B cell (primary cell): ENCODE measurements around the gene TWNK. TPM values are rescaled to one million over a fixed set of nuclear protein-coding genes. Genes with fewer than 3 reads are reported as not detected.

Source experiments
- ATAC-seq: fragments of 200-7000 bp; cut with Tn5 transposase; one replicate; pipeline ENCODE4 v1.10.0; 2021; ENCODE audit warnings: low read depth, mild to moderate bottlenecking, moderate number of reproducible peaks, moderate library complexity
- CTCF ChIA-PET: fragments of 350-600 bp; sonication (Branson Sonifier 250); formaldehyde crosslinking; loops from one replicate; lab custom pipeline; 2021; ENCODE audit warnings: antibody characterized with exemption, inconsistent platforms; lab: Charles Lee
- POLR2A ChIA-PET: fragments of 350-600 bp; sonication (Branson Sonifier 250); formaldehyde crosslinking; loops from one replicate; lab custom pipeline; 2021; ENCODE audit warnings: antibody characterized with exemption; lab: Charles Lee
- DNase-seq: peaks from one replicate; pipeline ENCODE4 v3.0.0; 2013
- H2AFZ ChIP-seq: 2 replicates; pipeline ENCODE4 v1.6.1; 2012; ENCODE audit warnings: mild to moderate bottlenecking, low read depth, low read length; ENCODE audit not compliant: insufficient read depth, poor library complexity, severe bottlenecking
- H3K27ac ChIP-seq, 2 donors: 1 replicate in 1 of 2; 2 replicates in 1 of 2; pipeline ENCODE4 v1.5.1; 2012 to 2013; ENCODE audit warnings: low read length in 2 of 2, mild to moderate bottlenecking in 2 of 2, moderate library complexity in 1 of 2
- H3K27me3 ChIP-seq, 4 experiments: fragments of 200-600 bp in 1 of 4; sonication (generic) in 1 of 4; replicated peaks in 1 of 4; 1 replicate in 2 of 4; 2 replicates in 2 of 4; pipeline versions ENCODE4 v1.6.1 to v1.7.0; 2013 to 2016; ENCODE audit warnings: low read length in 3 of 4, mild to moderate bottlenecking in 2 of 4, mixed read lengths in 1 of 4, moderate library complexity in 1 of 4; ENCODE audit not compliant: insufficient read depth in 4 of 4, control insufficient read depth in 3 of 4; ENCODE audit errors: control extremely low read depth in 1 of 4
- H3K36me3 ChIP-seq, 2 experiments: replicated peaks in 1 of 2; 1 replicate in 1 of 2; 2 replicates in 1 of 2; pipeline versions ENCODE4 v1.6.1 to v1.7.1; 2013; ENCODE audit warnings: low read length in 1 of 2; ENCODE audit not compliant: insufficient read depth in 2 of 2, control insufficient read depth in 1 of 2; ENCODE audit errors: control extremely low read depth in 1 of 2, extremely low read depth in 1 of 2
- H3K4me1 ChIP-seq, 2 donors: fragments of 200-600 bp in 1 of 2; sonication (generic) in 1 of 2; 1 replicate in 1 of 2; 2 replicates in 1 of 2; pipeline versions ENCODE4 v1.5.1 to v1.6.1; 2013 to 2017; ENCODE audit warnings: low read length in 2 of 2; ENCODE audit not compliant: control insufficient read depth in 2 of 2, insufficient read depth in 2 of 2
- H3K4me2 ChIP-seq: replicated peaks from 2 replicates; pipeline ENCODE3; 2012; ENCODE audit warnings: mild to moderate bottlenecking, low read depth, low read length; ENCODE audit not compliant: poor library complexity, severe bottlenecking
- H3K4me3 ChIP-seq, 5 experiments: fragments of 200-600 bp in 1 of 5; sonication (generic) in 1 of 5; 1 replicate in 3 of 5; 2 replicates in 2 of 5; pipeline versions ENCODE4 v1.5.1 to v1.7.0; 2011 to 2016; ENCODE audit warnings: low read length in 4 of 5, mild to moderate bottlenecking in 4 of 5, low read depth in 2 of 5, control low read depth in 1 of 5, moderate library complexity in 1 of 5; ENCODE audit not compliant: insufficient read depth in 1 of 5; ENCODE audit errors: control extremely low read depth in 1 of 5, extremely low read depth in 1 of 5
- H3K79me2 ChIP-seq: fragments of 200-600 bp; sonication (generic); one replicate; pipeline ENCODE4 v1.6.0; 2016; ENCODE audit warnings: low read length; ENCODE audit not compliant: control insufficient read depth, insufficient read depth
- H3K9ac ChIP-seq: fragments of 200-600 bp; sonication (generic); 2 replicates; pipeline ENCODE4 v1.6.1; 2017; ENCODE audit warnings: mild to moderate bottlenecking, low read length, moderate library complexity
- H3K9me3 ChIP-seq, 3 donors: one replicate each; pipeline versions ENCODE4 v1.6.1 to v1.7.1; 2013; ENCODE audit warnings: low read length in 2 of 3; ENCODE audit not compliant: control insufficient read depth in 2 of 3, insufficient read depth in 1 of 3; ENCODE audit errors: control extremely low read depth in 1 of 3
- H4K20me1 ChIP-seq: 2 replicates; pipeline ENCODE4 v1.6.0; 2012; ENCODE audit warnings: mild to moderate bottlenecking, low read length; ENCODE audit not compliant: insufficient read depth, control insufficient read depth, poor library complexity, severe bottlenecking
- H3K27ac Mint-ChIP-seq: one replicate; pipeline ENCODE4 v1.8.0; 2021; ENCODE audit warnings: mixed read lengths
- H3K27me3 Mint-ChIP-seq: one replicate; pipeline ENCODE4 v1.8.0; 2021; ENCODE audit warnings: mixed read lengths
- H3K4me1 Mint-ChIP-seq: one replicate; pipeline ENCODE4 v1.8.0; 2021; ENCODE audit warnings: mixed read lengths
- H3K4me3 Mint-ChIP-seq: one replicate; pipeline ENCODE4 v1.8.0; 2021; ENCODE audit warnings: mixed read lengths
- H3K9me3 Mint-ChIP-seq: one replicate; pipeline ENCODE4 v1.8.0; 2022; ENCODE audit warnings: mixed read lengths; ENCODE audit not compliant: insufficient read depth
- EZH2 ChIP-seq: IDR thresholded peaks from 2 replicates; pipeline ENCODE4 v1.6.1; 2012; ENCODE audit warnings: borderline replicate concordance, low read depth, mild to moderate bottlenecking, moderate library complexity, low read length; ENCODE audit not compliant: insufficient read depth, poor library complexity, severe bottlenecking
- WGBS: methylation state at CpG from one replicate; pipeline ENCODE4 v1.1.5; 2013; ENCODE audit warnings: missing lambda C conversion rate; ENCODE audit not compliant: insufficient coverage; 5-methylcytosine and 5-hydroxymethylcytosine counted together
- intact Hi-C: fragments of 100-400 bp; cut with micrococcal nuclease; formaldehyde crosslinking; loops from one replicate; pipeline ENCODE4 v1.10.0; 2022
- polyA plus RNA-seq: library from polyadenylated mRNA; depleted of rRNA; stranded (reverse); fragments of >200 nt; gene quantifications from 2 replicates; pipeline ENCODE4 v1.2.3, GENCODE V29; 2012
- total RNA-seq, 2 donors: library from RNA; stranded (reverse); fragments of 120-200 nt in 1 of 2; gene quantifications; 1 replicate in 1 of 2; 2 replicates in 1 of 2; pipeline versions ENCODE4 v1.2.3 to v1.2.4, GENCODE V29; 2013 to 2022
- TF ChIP-seq, protein P1 (sequence below): fragments of 200-600 bp; IDR thresholded peaks from one replicate; pipeline ENCODE4 v1.8.0; 2022; ENCODE audit warnings: antibody characterized with exemption, mild to moderate bottlenecking

TWNK gene
- total and polyA plus RNA-seq, 2 donors (not counting 1 experiment from before 2014, with no cell fraction given): 7.2 to 11.8 TPM

DNA sequence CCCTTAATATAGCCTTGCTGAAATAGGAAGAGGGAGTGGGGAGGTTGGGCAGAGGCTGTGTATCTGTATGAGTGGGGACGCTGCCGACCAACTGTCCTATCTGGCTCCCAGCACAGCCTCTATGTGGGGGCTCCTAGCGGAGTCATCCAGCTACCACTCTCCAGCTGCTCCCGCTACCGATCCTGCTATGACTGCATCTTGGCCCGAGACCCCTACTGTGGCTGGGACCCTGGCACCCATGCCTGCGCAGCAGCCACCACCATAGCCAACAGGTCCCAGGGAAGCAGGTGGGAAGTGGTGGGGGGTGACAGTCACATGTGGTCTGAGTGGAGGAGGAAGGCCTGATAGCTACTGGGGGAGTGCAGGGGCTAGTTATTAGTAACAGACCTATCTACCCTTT, 6.6 kb upstream of the TWNK start:
- intact Hi-C loops: no loop called here
- no peaks in the 10 kb centered on the region for H3K4me1 ChIP-seq
- WGBS: 98% methylated on average over 7 of the region's 7 CpGs
- no peaks in the 10 kb centered on the region for H3K27me3 Mint-ChIP-seq
- H3K27ac Mint-ChIP-seq: no peak overlapping the region
- peaks cover 0 to 30% of the 10 kb centered on the region in 2 experiments for H3K36me3 ChIP-seq
- H3K27me3 ChIP-seq: no peaks in the 10 kb centered on the region
- H3K4me2 ChIP-seq: no peak overlapping the region
- no peaks in the 10 kb centered on the region for H4K20me1 ChIP-seq
- CTCF ChIA-PET: interaction anchor here (1.3 kb wide), 1 partner anchor 12 kb away, joined by 3 read pairs; the partner anchor contains the start of gene SEMA4G
- H3K4me3 ChIP-seq: no peak overlapping the region
- H3K9ac ChIP-seq: no peak overlapping the region
- DNase-seq (no peak), ATAC-seq (no peak)
- H3K4me3 Mint-ChIP-seq: no peak overlapping the region
- H3K27ac ChIP-seq: no peak overlapping the region
- POLR2A ChIA-PET: no interaction called here
- H3K79me2 ChIP-seq: no peaks in the 10 kb centered on the region
- H3K4me1 Mint-ChIP-seq: peaks cover 2% of the 10 kb centered on the region
- TF ChIP-seq, protein P1, sequence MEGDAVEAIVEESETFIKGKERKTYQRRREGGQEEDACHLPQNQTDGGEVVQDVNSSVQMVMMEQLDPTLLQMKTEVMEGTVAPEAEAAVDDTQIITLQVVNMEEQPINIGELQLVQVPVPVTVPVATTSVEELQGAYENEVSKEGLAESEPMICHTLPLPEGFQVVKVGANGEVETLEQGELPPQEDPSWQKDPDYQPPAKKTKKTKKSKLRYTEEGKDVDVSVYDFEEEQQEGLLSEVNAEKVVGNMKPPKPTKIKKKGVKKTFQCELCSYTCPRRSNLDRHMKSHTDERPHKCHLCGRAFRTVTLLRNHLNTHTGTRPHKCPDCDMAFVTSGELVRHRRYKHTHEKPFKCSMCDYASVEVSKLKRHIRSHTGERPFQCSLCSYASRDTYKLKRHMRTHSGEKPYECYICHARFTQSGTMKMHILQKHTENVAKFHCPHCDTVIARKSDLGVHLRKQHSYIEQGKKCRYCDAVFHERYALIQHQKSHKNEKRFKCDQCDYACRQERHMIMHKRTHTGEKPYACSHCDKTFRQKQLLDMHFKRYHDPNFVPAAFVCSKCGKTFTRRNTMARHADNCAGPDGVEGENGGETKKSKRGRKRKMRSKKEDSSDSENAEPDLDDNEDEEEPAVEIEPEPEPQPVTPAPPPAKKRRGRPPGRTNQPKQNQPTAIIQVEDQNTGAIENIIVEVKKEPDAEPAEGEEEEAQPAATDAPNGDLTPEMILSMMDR: no peak
- TF ChIP-seq EZH2: no peak
- H3K9me3 ChIP-seq: no peaks in the 10 kb centered on the region
- H2AFZ ChIP-seq: no peak overlapping the region
- no peaks in the 10 kb centered on the region for H3K9me3 Mint-ChIP-seq

DNA sequence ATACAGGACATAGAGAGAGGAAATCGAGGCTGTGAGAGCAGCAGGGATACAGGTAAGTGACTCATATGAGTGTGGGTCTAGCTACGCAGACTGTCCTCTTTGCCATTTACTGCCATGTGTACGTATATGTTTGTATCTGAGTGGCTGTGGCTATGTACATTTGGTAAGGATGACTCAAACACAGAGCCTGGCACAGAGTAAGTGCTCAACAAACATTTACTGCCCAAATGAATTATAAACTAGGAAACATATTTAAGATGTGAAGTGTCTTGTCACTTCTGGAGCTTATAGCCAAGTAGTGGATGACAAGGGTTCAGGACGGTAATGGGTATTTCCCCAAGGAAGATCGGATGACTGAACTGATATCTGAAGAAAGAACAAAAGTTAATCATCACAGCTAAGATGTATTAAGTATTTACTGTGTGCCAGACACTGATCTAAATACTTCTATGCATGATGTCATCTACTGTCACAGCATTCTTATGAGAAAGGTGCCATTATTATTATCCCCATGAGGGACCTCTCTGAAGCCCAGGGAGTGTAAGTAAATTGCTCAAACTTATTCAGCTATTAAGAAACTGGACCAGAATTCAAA, 6.1 kb upstream of the TWNK start:
- no peaks in the 10 kb centered on the region for H3K27me3 Mint-ChIP-seq
- no peak overlapping the region for H3K27ac Mint-ChIP-seq
- Histone ChIP-seq H3K4me1 (peaks cover under 1% of the 10 kb centered on the region in 2 donors), H3K27me3 (no peaks in the 10 kb centered on the region), H3K4me2 (no peak overlapping the region), H2AFZ (no peak overlapping the region), H3K9ac (no peak overlapping the region), H3K36me3 (peaks cover 0 to 30% of the 10 kb centered on the region in 2 experiments), H3K27ac (no peak overlapping the region), H3K79me2 (peaks cover 5% of the 10 kb centered on the region), H4K20me1 (no peaks in the 10 kb centered on the region), H3K4me3 (no peak overlapping the region), H3K9me3 (no peaks in the 10 kb centered on the region)
- peaks cover 7% of the 10 kb centered on the region for H3K4me1 Mint-ChIP-seq
- H3K9me3 Mint-ChIP-seq: no peaks in the 10 kb centered on the region
- POLR2A ChIA-PET: no interaction called here
- intact Hi-C loops: no loop called here
- H3K4me3 Mint-ChIP-seq: no peak overlapping the region
- 100% methylated on average over 1 of the region's 5 CpGs for WGBS
- CTCF ChIA-PET: no interaction called here
- ATAC-seq: no peak
- DNase-seq: no peak
- TF ChIP-seq, protein P1: no peak
- TF ChIP-seq EZH2: no peak
